ENCODE data around the gene CDV3. TPM values are rescaled to one million over a fixed set of nuclear protein-coding genes. Genes with fewer than 3 reads are reported as not detected.

The CDV3 gene
- total and polyA plus RNA-seq, 4 donors, result 37.5 to 82.6 (median 53.1) TPM

DNA sequence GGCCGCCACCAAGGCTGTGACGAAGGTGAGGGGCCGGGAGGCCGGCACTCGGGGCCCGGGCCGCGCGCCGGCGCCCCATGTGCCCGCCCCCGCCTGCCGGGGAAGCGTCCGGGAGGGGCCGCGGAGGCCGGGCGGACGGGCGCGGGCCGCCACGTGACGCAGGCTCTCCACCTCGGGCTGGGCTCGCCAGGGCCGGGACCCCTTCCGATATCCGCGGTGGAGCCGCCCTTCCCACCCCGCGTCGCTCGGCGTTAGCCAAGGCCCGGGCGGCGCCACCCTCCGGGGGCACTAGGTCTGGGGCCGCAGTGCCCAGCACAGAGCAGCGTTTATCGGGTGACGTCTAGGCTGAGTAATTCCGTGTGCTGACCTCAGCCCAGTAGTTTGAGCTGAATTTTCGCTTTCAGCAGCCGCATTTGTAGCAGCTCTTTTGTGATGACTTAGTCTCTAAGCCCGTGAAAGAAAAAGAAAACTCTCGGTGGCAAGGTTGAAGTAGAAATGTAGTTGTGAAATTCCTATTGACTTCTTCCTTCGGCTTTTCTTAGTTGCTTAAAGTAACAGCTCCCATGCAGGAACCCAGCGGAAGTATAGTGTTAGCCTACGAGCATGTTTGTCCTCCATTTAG, 885 bp downstream of the CDV3 start:
- Histone ChIP-seq H3K36me3 (ENCODE audit: control insufficient read depth in 4 of 4, insufficient read depth in 3 of 4, low read depth in 1 of 4, low read length in 3 of 4) (peaks cover 4 to 12% (median 5%) of the 10 kb centered on the region in 4 donors), H3K27me3 (ENCODE audit: control insufficient read depth in 4 of 4, insufficient read depth in 4 of 4, low read length in 3 of 4) (no peaks in the 10 kb centered on the region), H3K9ac (ENCODE audit: low read depth in 1 of 2, low read length in 2 of 2) (peak overlapping the region; percentile 99), H3K4me3 (ENCODE audit: low read depth in 1 of 3, low read length in 3 of 3) (peak overlapping the region; percentile 96 to 100 (median 97)), H3K27ac (ENCODE audit: low read depth in 1 of 2, low read length in 2 of 2) (peak overlapping the region; percentile 94 to 96), H3K9me3 (ENCODE audit: control insufficient read depth in 4 of 4, low read length in 3 of 4) (no peaks in the 10 kb centered on the region), H3K4me1 (ENCODE audit: control insufficient read depth in 4 of 4, insufficient read depth in 4 of 4, low read length in 3 of 4) (peaks cover 5 to 27% (median 23%) of the 10 kb centered on the region in 4 donors)
- under 1% methylated on average over 54 of the region's 54 CpGs for WGBS
- peak; percentile 83 for DNase-seq (ENCODE audit: low spot score)
- no peak for TF ChIP-seq ZBTB33 (IDR thresholded peaks at IDR 0.05)
- TF ChIP-seq, protein P1, sequence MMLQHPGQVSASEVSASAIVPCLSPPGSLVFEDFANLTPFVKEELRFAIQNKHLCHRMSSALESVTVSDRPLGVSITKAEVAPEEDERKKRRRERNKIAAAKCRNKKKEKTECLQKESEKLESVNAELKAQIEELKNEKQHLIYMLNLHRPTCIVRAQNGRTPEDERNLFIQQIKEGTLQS (IDR thresholded peaks at IDR 0.05), result no peak
- no peak for TF ChIP-seq FOXA1 (IDR thresholded peaks at IDR 0.05)
- peak in 1 of 2 donors; percentile 26 for TF ChIP-seq EGR1 (IDR thresholded peaks at IDR 0.05; ENCODE audit: low read depth in 2 of 2)
- TF ChIP-seq JUND (IDR thresholded peaks at IDR 0.05), result no peak
- TF ChIP-seq RAD21 (IDR thresholded peaks at IDR 0.05), result peak; percentile 6 to 14
- TF ChIP-seq YY1 (IDR thresholded peaks at IDR 0.05), result peak; percentile 25
- TF ChIP-seq HNF4A (conservative IDR thresholded peaks at IDR 0.05), result no peak

DNA sequence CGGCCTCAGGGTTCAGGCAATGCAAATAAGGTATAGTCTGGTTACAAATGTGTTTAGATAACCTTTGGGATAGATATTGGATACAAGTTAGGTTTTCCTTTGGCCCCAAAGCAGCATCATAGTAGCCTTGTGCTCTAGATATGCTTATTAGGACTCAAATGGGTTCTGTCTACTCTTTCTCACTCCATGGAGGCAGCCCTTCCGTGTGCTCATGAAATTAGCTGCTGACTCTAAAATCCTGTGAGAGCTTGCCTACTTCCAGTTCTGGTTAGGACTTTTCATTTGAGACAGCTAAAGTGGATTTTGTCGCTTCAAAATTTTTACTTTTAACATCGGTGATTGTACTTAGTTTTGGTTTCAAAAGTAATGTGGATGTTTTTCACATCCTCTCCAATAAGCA, 1.6 kb downstream of the CDV3 start:
- Histone ChIP-seq H3K36me3 (ENCODE audit: control insufficient read depth in 4 of 4, insufficient read depth in 3 of 4, low read depth in 1 of 4, low read length in 3 of 4) (peaks cover 4 to 13% (median 6%) of the 10 kb centered on the region in 4 donors), H3K9ac (ENCODE audit: low read depth in 1 of 2, low read length in 2 of 2) (peak overlapping the region; percentile 99), H3K27me3 (ENCODE audit: control insufficient read depth in 4 of 4, insufficient read depth in 4 of 4, low read length in 3 of 4) (no peaks in the 10 kb centered on the region), H3K9me3 (ENCODE audit: control insufficient read depth in 4 of 4, low read length in 3 of 4) (no peaks in the 10 kb centered on the region), H3K4me1 (ENCODE audit: control insufficient read depth in 4 of 4, insufficient read depth in 4 of 4, low read length in 3 of 4) (peaks cover 5 to 27% (median 23%) of the 10 kb centered on the region in 4 donors), H3K27ac (ENCODE audit: low read depth in 1 of 2, low read length in 2 of 2) (peak overlapping the region; percentile 88 to 96), H3K4me3 (ENCODE audit: low read depth in 1 of 3, low read length in 3 of 3) (peak overlapping the region; percentile 96 to 100 (median 97))
- TF ChIP-seq CTCF (IDR thresholded peaks at IDR 0.05; ENCODE audit: low read depth, low read length, missing input control), result no peak
- peak; percentile 33 to 41 for TF ChIP-seq RXRA (IDR thresholded peaks at IDR 0.05)
- TF ChIP-seq, protein P1 (IDR thresholded peaks at IDR 0.05), result no peak
- peak; percentile 44 for TF ChIP-seq SP1 (IDR thresholded peaks at IDR 0.05)
- peak; percentile 14 to 24 for TF ChIP-seq HNF4A (conservative IDR thresholded peaks at IDR 0.05)
- no peak for DNase-seq (ENCODE audit: low spot score)
- 34% methylated on average over 4 of the region's 4 CpGs for WGBS

DNA sequence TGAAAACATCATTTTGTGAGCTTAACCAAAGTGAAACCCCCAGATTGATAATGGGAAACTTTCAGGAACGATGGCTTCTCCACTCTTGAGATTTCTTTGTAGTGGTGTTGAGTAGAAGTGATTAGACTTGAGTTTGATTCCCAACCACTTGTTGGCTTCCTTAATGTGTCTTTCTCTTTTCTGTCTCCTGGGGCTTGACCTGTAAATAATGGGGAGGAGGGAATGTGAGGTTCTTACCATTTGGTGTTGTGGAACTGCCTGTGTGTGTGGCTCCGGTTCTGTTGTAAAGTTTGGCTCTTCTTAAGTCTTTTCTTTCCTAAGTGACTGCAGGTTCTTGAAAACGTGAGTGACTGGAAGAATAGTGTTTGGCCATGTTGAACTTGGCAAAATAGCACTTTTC, 2.7 kb downstream of the CDV3 start:
- Histone ChIP-seq H3K4me3 (ENCODE audit: low read depth in 1 of 3, low read length in 3 of 3) (no peak overlapping the region), H3K27ac (ENCODE audit: low read depth in 1 of 2, low read length in 2 of 2) (peak overlapping the region in 1 of 2 donors; percentile 28), H3K9me3 (ENCODE audit: control insufficient read depth in 4 of 4, low read length in 3 of 4) (no peaks in the 10 kb centered on the region), H3K9ac (ENCODE audit: low read depth in 1 of 2, low read length in 2 of 2) (no peak overlapping the region), H3K4me1 (ENCODE audit: control insufficient read depth in 4 of 4, insufficient read depth in 4 of 4, low read length in 3 of 4) (peaks cover 5 to 27% (median 23%) of the 10 kb centered on the region in 4 donors), H3K36me3 (ENCODE audit: control insufficient read depth in 4 of 4, insufficient read depth in 3 of 4, low read depth in 1 of 4, low read length in 3 of 4) (peaks cover 4 to 13% (median 6%) of the 10 kb centered on the region in 4 donors), H3K27me3 (ENCODE audit: control insufficient read depth in 4 of 4, insufficient read depth in 4 of 4, low read length in 3 of 4) (no peaks in the 10 kb centered on the region)
- 40% methylated on average over 3 of the region's 3 CpGs for WGBS
- no peak for DNase-seq (ENCODE audit: low spot score)
- TF ChIP-seq HNF4G (IDR thresholded peaks at IDR 0.05) (no peak), RAD21 (IDR thresholded peaks at IDR 0.05) (no peak), GABPA (IDR thresholded peaks at IDR 0.05 in 1 of 2, conservative IDR thresholded peaks at IDR 0.05 in 1 of 2) (no peak), JUND (IDR thresholded peaks at IDR 0.05) (no peak), HNF4A (conservative IDR thresholded peaks at IDR 0.05) (no peak), RXRA (IDR thresholded peaks at IDR 0.05) (no peak), TAF1 (conservative IDR thresholded peaks at IDR 0.05) (no peak), REST (IDR thresholded peaks at IDR 0.05) (no peak), EGR1 (IDR thresholded peaks at IDR 0.05; ENCODE audit: low read depth in 2 of 2) (no peak)
- TF ChIP-seq, protein P2, sequence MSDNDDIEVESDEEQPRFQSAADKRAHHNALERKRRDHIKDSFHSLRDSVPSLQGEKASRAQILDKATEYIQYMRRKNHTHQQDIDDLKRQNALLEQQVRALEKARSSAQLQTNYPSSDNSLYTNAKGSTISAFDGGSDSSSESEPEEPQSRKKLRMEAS (IDR thresholded peaks at IDR 0.05), result no peak

Measured in liver (tissue), 9 donors.